ENCODE data around the gene HARBI1. TPM values are rescaled to one million over a fixed set of nuclear protein-coding genes. Genes with fewer than 3 reads are reported as not detected.

Gene HARBI1
- polyA plus RNA-seq, 1 experiment = 3.6 TPM

DNA sequence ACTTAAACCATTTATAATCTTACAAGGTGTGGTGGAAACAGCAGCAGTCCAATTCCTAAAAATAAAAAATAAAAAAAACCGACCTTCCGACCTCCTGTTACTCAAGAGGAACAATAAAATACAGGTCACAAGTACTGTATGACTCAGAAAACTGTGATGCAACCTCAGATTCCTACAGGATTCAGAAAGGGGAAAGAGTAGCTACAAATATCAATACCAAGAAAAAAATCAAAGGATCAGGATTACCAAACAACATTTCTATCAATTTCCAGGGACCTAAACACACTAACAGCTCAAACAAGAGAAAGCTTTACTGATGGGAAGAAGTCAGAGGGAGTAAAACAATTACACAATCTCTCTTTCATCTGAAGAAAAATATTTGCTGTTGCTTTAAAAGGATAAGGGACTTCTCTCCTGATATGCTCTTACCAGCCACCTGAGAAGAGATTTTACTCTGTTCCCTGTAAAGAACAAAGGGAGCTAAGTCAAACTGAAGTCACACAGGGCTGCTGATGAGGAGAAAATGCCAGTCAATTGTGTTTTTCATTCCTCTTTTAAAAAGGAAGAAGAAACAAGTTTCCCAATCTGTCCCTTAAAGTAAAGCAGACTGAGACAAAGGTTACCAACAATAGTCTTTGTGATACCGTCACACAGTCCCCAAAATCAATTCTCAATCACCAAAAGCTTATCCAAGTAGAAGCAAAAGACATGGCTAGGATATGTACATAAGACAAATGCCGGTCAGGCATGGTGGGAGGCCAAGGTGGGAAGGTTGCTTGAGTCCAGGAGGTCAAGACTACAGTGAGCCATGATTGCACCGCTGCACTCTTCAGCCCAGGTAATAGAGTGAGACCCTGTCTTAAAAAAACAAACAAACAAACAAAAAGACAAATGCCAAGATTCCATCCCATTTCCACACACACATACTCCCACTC lies 62.5 kb downstream of the HARBI1 start:
- no peaks in the 10 kb centered on the region for H3K36me3 ChIP-seq (ENCODE audit: control insufficient read depth, insufficient read depth, low read length)
- peak; percentile 69 for DNase-seq (ENCODE audit: low read depth)
- ChIA-PET POLR2A (interaction anchor here (0.5 to 0.7 kb wide), 2 partner anchors 38 to 354 kb away, joined by 3 read pairs; no protein-coding TSS in a partner anchor), CTCF (interaction anchor here (1.1 to 2.3 kb wide), 7 partner anchors 10 to 165 kb away, joined by 3 to 9 read pairs (median 5); partner anchors contain the start of genes ATG13, CHRM4 and HARBI1)
- TF ChIP-seq, protein P1, sequence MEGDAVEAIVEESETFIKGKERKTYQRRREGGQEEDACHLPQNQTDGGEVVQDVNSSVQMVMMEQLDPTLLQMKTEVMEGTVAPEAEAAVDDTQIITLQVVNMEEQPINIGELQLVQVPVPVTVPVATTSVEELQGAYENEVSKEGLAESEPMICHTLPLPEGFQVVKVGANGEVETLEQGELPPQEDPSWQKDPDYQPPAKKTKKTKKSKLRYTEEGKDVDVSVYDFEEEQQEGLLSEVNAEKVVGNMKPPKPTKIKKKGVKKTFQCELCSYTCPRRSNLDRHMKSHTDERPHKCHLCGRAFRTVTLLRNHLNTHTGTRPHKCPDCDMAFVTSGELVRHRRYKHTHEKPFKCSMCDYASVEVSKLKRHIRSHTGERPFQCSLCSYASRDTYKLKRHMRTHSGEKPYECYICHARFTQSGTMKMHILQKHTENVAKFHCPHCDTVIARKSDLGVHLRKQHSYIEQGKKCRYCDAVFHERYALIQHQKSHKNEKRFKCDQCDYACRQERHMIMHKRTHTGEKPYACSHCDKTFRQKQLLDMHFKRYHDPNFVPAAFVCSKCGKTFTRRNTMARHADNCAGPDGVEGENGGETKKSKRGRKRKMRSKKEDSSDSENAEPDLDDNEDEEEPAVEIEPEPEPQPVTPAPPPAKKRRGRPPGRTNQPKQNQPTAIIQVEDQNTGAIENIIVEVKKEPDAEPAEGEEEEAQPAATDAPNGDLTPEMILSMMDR (IDR thresholded peaks at IDR 0.05; ENCODE audit: insufficient read depth, low read depth, low read length) = no peak
- H3K4me3 ChIP-seq (ENCODE audit: low read depth, low read length) = no peak overlapping the region
- no peaks in the 10 kb centered on the region for H3K27me3 ChIP-seq (ENCODE audit: control insufficient read depth, insufficient read depth, low read length)

DNA sequence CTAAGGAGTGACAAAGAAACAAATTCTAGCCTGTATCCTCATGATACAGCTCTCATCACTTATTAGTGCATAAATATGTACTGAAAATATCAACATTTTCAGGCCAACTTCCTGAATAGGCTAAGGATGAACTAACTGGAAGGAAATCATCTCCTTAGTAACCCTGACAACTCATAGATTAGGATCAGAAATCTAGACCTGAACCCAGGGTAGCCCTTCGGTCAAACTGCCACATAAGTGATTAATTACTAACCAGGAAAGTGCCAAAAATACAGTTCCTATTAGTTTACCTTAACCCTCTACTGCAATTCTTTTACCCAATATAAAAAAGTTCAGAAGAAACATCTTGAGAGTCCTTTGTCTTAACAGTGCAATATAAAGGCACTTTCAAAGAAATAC lies 63.2 kb downstream of the HARBI1 start:
- Histone ChIP-seq H3K27me3 (ENCODE audit: control insufficient read depth, insufficient read depth, low read length) (no peaks in the 10 kb centered on the region), H3K36me3 (ENCODE audit: control insufficient read depth, insufficient read depth, low read length) (no peaks in the 10 kb centered on the region), H3K4me3 (ENCODE audit: low read depth, low read length) (no peak overlapping the region)
- CTCF ChIA-PET = interaction anchor here (1.1 to 2.1 kb wide), 4 partner anchors 9 to 162 kb away, joined by 3 to 8 read pairs (median 3); partner anchors contain the start of gene CHRM4
- TF ChIP-seq, protein P1 (IDR thresholded peaks at IDR 0.05; ENCODE audit: insufficient read depth, low read depth, low read length) = no peak
- DNase-seq (ENCODE audit: low read depth) = no peak
- POLR2A ChIA-PET = no interaction called here

Other genes starting within 250 kb of the HARBI1 start
- gene MDK, start 235.6 kb downstream of the HARBI1 start, polyA plus RNA-seq (2011; rRNA removed) = 77.0 and 91.9 TPM in 2 replicates
- gene CHRM4, start 225.5 kb downstream of the HARBI1 start, polyA plus RNA-seq (2011; rRNA removed) = 0.10 TPM in 1 of 2 replicates, not detected in the other
- gene AMBRA1, start 23.2 kb downstream of the HARBI1 start, polyA plus RNA-seq (2011; rRNA removed) = 9.9 and 12.8 TPM in 2 replicates
- 80.0 and 111 TPM in 2 replicates for gene ATG13, start 326 bp upstream of the HARBI1 start, polyA plus RNA-seq (2011; rRNA removed)
- gene ARHGAP1, start 83.4 kb upstream of the HARBI1 start, polyA plus RNA-seq (2011; rRNA removed) = 28.9 and 40.9 TPM in 2 replicates
- 3.0 and 6.9 TPM in 2 replicates for gene ZNF408, start 83.8 kb upstream of the HARBI1 start, polyA plus RNA-seq (2011; rRNA removed)
- 0.05 TPM in 1 of 2 replicates, not detected in the other for gene F2, start 102.0 kb upstream of the HARBI1 start, polyA plus RNA-seq (2011; rRNA removed)
- 84.0 and 111 TPM in 2 replicates for gene CKAP5, start 229.1 kb upstream of the HARBI1 start, polyA plus RNA-seq (2011; rRNA removed)

All from BJ (cell line).